ENCODE data around the gene FIGLA. TPM values are rescaled to one million over a fixed set of nuclear protein-coding genes. Genes with fewer than 3 reads are reported as not detected.
"Not testable (repeated sequence)": the region's sequence is repeated elsewhere in the genome, so short reads cannot be mapped to it uniquely, and the experiment has no call there.

The FIGLA gene
- total RNA-seq, 1 experiment from 2014 or later: not detected

- intact Hi-C loops (cut with micrococcal nuclease; ENCODE audit: unreplicated experiment): no loop called here
- ChIA-PET CTCF (no interaction called here), POLR2A (ENCODE audit: low non-redundant PET) (no interaction called here)
- H3K9me3 ChIP-seq (ENCODE audit: low read depth, low read length, poor library complexity, severe bottlenecking): no peaks in the 10 kb centered on the region
- H3K27ac ChIP-seq (ENCODE audit: low read depth, low read length, poor library complexity, severe bottlenecking): no peak overlapping the region
- TF ChIP-seq EZH2 (IDR thresholded peaks at IDR 0.05; ENCODE audit: borderline replicate concordance, low read depth, low read length, poor library complexity, severe bottlenecking) (no peak), CTCF (conservative IDR thresholded peaks at IDR 0.05; ENCODE audit: low read depth, low read length) (no peak)
- no peaks in the 10 kb centered on the region for H3K36me3 ChIP-seq (ENCODE audit: insufficient read depth, low read length, poor library complexity, severe bottlenecking)
- H3K27me3 ChIP-seq (replicated peaks; ENCODE audit: insufficient read depth, low read depth, low read length, poor library complexity): no peaks in the 10 kb centered on the region
- no TSS peak for BruUV-seq (replicated peaks)
- H3K4me1 ChIP-seq (ENCODE audit: insufficient read depth, low read length, poor library complexity, severe bottlenecking): no peaks in the 10 kb centered on the region
- DNase-seq (ENCODE audit: low spot score): no peak
- no peak overlapping the region for H3K4me3 ChIP-seq (ENCODE audit: low read depth, low read length, poor library complexity, severe bottlenecking)
These were observed 11.3 kb upstream of the FIGLA start for GRCh38 chr2:70801607-70802263.

- H3K9me3 ChIP-seq (ENCODE audit: low read depth, low read length, poor library complexity, severe bottlenecking): no peaks in the 10 kb centered on the region
- no peak for DNase-seq (ENCODE audit: low spot score)
- H3K4me1 ChIP-seq (ENCODE audit: insufficient read depth, low read length, poor library complexity, severe bottlenecking): no peaks in the 10 kb centered on the region
- intact Hi-C loops (cut with micrococcal nuclease; ENCODE audit: unreplicated experiment): no loop called here
- no TSS peak for BruUV-seq (replicated peaks)
- H3K4me3 ChIP-seq (ENCODE audit: low read depth, low read length, poor library complexity, severe bottlenecking): no peak overlapping the region
- TF ChIP-seq CTCF (conservative IDR thresholded peaks at IDR 0.05; ENCODE audit: low read depth, low read length) (no peak), EZH2 (IDR thresholded peaks at IDR 0.05; ENCODE audit: borderline replicate concordance, low read depth, low read length, poor library complexity, severe bottlenecking) (no peak)
- H3K27me3 ChIP-seq (replicated peaks; ENCODE audit: insufficient read depth, low read depth, low read length, poor library complexity): no peaks in the 10 kb centered on the region
- H3K36me3 ChIP-seq (ENCODE audit: insufficient read depth, low read length, poor library complexity, severe bottlenecking): no peaks in the 10 kb centered on the region
- CTCF ChIA-PET: no interaction called here
- POLR2A ChIA-PET (ENCODE audit: low non-redundant PET): no interaction called here
- H3K27ac ChIP-seq (ENCODE audit: low read depth, low read length, poor library complexity, severe bottlenecking): no peak overlapping the region
These were observed 9.3 kb upstream of the FIGLA start for GRCh38 chr2:70799706-70800105.

GRCh38 chr2:70797996-70798395, 7.6 kb upstream of the FIGLA start:
- CTCF ChIA-PET; H3K4me3 ChIP-seq (ENCODE audit: low read depth, low read length, poor library complexity, severe bottlenecking); H3K27me3 ChIP-seq (replicated peaks; ENCODE audit: insufficient read depth, low read depth, low read length, poor library complexity); H3K27ac ChIP-seq (ENCODE audit: low read depth, low read length, poor library complexity, severe bottlenecking); H3K9me3 ChIP-seq (ENCODE audit: low read depth, low read length, poor library complexity, severe bottlenecking); H3K36me3 ChIP-seq (ENCODE audit: insufficient read depth, low read length, poor library complexity, severe bottlenecking); BruUV-seq (replicated peaks); DNase-seq (ENCODE audit: low spot score); intact Hi-C loops (cut with micrococcal nuclease; ENCODE audit: unreplicated experiment); H3K4me1 ChIP-seq (ENCODE audit: insufficient read depth, low read length, poor library complexity, severe bottlenecking): not testable (repeated sequence)
- POLR2A ChIA-PET (ENCODE audit: low non-redundant PET): interaction anchor here (0.7 kb wide), 1 partner anchor 51 kb away, joined by 8 read pairs; no protein-coding TSS in a partner anchor

- intact Hi-C loops (cut with micrococcal nuclease; ENCODE audit: unreplicated experiment): no loop called here
- ChIA-PET POLR2A (ENCODE audit: low non-redundant PET) (interaction anchor here (0.7 kb wide), 1 partner anchor 50 kb away, joined by 8 read pairs; no protein-coding TSS in a partner anchor), CTCF (no interaction called here)
- Histone ChIP-seq H3K4me3 (ENCODE audit: low read depth, low read length, poor library complexity, severe bottlenecking) (no peak overlapping the region), H3K36me3 (ENCODE audit: insufficient read depth, low read length, poor library complexity, severe bottlenecking) (no peaks in the 10 kb centered on the region), H3K9me3 (ENCODE audit: low read depth, low read length, poor library complexity, severe bottlenecking) (no peaks in the 10 kb centered on the region), H3K27me3 (replicated peaks; ENCODE audit: insufficient read depth, low read depth, low read length, poor library complexity) (peaks cover 6% of the 10 kb centered on the region), H3K27ac (ENCODE audit: low read depth, low read length, poor library complexity, severe bottlenecking) (no peak overlapping the region), H3K4me1 (ENCODE audit: insufficient read depth, low read length, poor library complexity, severe bottlenecking) (no peaks in the 10 kb centered on the region)
- TF ChIP-seq EZH2 (IDR thresholded peaks at IDR 0.05; ENCODE audit: borderline replicate concordance, low read depth, low read length, poor library complexity, severe bottlenecking) (no peak), CTCF (conservative IDR thresholded peaks at IDR 0.05; ENCODE audit: low read depth, low read length) (no peak)
- BruUV-seq (replicated peaks): no TSS peak
- DNase-seq (ENCODE audit: low spot score): no peak
These were observed 7.1 kb upstream of the FIGLA start for GRCh38 chr2:70797506-70797905.

All from A673 (cell line).